ENCODE measurements around the gene ARHGAP4. TPM values are rescaled to one million over a fixed set of nuclear protein-coding genes. Genes with fewer than 3 reads are reported as not detected.

The ARHGAP4 gene
- total and polyA plus RNA-seq, 2 donors (not counting 1 experiment from before 2014, with no cell fraction given), result 0.51 to 1.5 TPM

DNA sequence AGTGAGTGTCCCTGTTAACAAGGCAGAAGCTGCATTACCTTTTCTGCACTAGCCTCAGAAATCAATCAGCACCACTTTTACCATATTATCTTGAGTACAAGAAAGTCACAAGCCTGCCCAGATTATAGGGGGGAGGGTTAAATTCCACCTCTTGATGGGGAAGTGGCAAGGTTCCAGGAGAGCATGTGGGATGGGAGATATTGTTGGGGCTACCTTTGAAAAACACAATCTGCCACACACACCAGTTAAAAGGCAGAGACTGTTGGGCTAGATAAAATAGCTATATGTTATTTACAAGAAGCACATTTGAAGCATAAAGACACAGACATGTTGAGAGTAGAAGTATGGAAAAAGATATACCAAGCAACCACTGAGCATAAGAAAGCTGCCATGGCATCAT is 28.2 kb downstream of the ARHGAP4 start:
- no peaks in the 10 kb centered on the region for H4K20me1 ChIP-seq (ENCODE audit: control insufficient read depth, extremely low read depth, insufficient read depth, low read length)
- no peak overlapping the region for H3K9ac ChIP-seq (ENCODE audit: insufficient read depth, low read length)
- peaks cover 3% of the 10 kb centered on the region for H3K4me1 ChIP-seq (ENCODE audit: control insufficient read depth, extremely low read depth, insufficient read depth, low read length)
- no peak overlapping the region for H3K4me3 ChIP-seq (replicated peaks in 1 of 4; ENCODE audit: control extremely low read depth in 1 of 4, insufficient read depth in 1 of 4, low read depth in 3 of 4, low read length in 4 of 4)
- no peak overlapping the region for H3K27ac ChIP-seq (ENCODE audit: insufficient read depth, low read length)
- H2AFZ ChIP-seq (ENCODE audit: low read length), result no peak overlapping the region
- H3K36me3 ChIP-seq (ENCODE audit: control insufficient read depth, insufficient read depth, low read length), result no peaks in the 10 kb centered on the region
- H3K9me3 ChIP-seq (ENCODE audit: control insufficient read depth, insufficient read depth, low read depth, low read length), result no peaks in the 10 kb centered on the region
- H3K27me3 ChIP-seq (ENCODE audit: control insufficient read depth, insufficient read depth, low read length), result no peaks in the 10 kb centered on the region
- TF ChIP-seq, protein P1, sequence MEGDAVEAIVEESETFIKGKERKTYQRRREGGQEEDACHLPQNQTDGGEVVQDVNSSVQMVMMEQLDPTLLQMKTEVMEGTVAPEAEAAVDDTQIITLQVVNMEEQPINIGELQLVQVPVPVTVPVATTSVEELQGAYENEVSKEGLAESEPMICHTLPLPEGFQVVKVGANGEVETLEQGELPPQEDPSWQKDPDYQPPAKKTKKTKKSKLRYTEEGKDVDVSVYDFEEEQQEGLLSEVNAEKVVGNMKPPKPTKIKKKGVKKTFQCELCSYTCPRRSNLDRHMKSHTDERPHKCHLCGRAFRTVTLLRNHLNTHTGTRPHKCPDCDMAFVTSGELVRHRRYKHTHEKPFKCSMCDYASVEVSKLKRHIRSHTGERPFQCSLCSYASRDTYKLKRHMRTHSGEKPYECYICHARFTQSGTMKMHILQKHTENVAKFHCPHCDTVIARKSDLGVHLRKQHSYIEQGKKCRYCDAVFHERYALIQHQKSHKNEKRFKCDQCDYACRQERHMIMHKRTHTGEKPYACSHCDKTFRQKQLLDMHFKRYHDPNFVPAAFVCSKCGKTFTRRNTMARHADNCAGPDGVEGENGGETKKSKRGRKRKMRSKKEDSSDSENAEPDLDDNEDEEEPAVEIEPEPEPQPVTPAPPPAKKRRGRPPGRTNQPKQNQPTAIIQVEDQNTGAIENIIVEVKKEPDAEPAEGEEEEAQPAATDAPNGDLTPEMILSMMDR (conservative IDR thresholded peaks at IDR 0.05 in 1 of 2, IDR thresholded peaks at IDR 0.05 in 1 of 2; ENCODE audit: low read depth in 1 of 2, low read length in 2 of 2), result no peak
- no peak for TF ChIP-seq EZH2 (IDR thresholded peaks at IDR 0.05; ENCODE audit: low read length, missing control alignments)
- H3K4me2 ChIP-seq (ENCODE audit: extremely low read depth, insufficient read depth, low read length), result no peak overlapping the region
- no peaks in the 10 kb centered on the region for H3K79me2 ChIP-seq (ENCODE audit: control insufficient read depth, insufficient read depth, low read length)
- DNase-seq (ENCODE audit: low read depth in 2 of 2), result no peak

DNA sequence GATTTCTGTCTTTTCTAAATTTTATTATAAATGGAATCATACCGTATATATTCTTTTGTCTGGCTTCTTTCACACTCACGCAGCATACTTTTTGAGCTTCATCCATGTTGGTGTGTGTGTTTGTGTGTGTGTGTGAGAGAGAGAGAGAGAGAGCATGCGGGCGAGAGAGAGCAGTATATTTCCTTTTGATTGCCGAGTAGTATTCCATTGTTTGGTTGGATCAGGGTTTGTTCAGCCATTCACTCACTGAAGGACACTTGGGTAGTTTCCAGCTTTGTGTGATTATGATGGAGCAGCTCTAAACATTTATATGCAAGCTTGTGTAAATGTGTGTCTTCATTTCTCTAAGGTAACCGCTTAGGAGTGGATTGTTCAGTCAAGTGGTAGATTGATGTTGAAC is 36.9 kb downstream of the ARHGAP4 start:
- no peak overlapping the region for H3K9ac ChIP-seq (ENCODE audit: insufficient read depth, low read length)
- no peak overlapping the region for H2AFZ ChIP-seq (ENCODE audit: low read length)
- H3K4me1 ChIP-seq (ENCODE audit: control insufficient read depth, extremely low read depth, insufficient read depth, low read length), result no peaks in the 10 kb centered on the region
- no peak for DNase-seq (ENCODE audit: low read depth in 2 of 2)
- H4K20me1 ChIP-seq (ENCODE audit: control insufficient read depth, extremely low read depth, insufficient read depth, low read length), result no peaks in the 10 kb centered on the region
- no peaks in the 10 kb centered on the region for H3K79me2 ChIP-seq (ENCODE audit: control insufficient read depth, insufficient read depth, low read length)
- H3K27me3 ChIP-seq (ENCODE audit: control insufficient read depth, insufficient read depth, low read length), result peaks cover 23% of the 10 kb centered on the region
- no peak for TF ChIP-seq EZH2 (IDR thresholded peaks at IDR 0.05; ENCODE audit: low read length, missing control alignments)
- TF ChIP-seq, protein P1 (conservative IDR thresholded peaks at IDR 0.05 in 1 of 2, IDR thresholded peaks at IDR 0.05 in 1 of 2; ENCODE audit: low read depth in 1 of 2, low read length in 2 of 2), result no peak
- no peaks in the 10 kb centered on the region for H3K9me3 ChIP-seq (ENCODE audit: control insufficient read depth, insufficient read depth, low read depth, low read length)
- no peaks in the 10 kb centered on the region for H3K36me3 ChIP-seq (ENCODE audit: control insufficient read depth, insufficient read depth, low read length)
- no peak overlapping the region for H3K27ac ChIP-seq (ENCODE audit: insufficient read depth, low read length)
- H3K4me3 ChIP-seq (replicated peaks in 1 of 4; ENCODE audit: control extremely low read depth in 1 of 4, insufficient read depth in 1 of 4, low read depth in 3 of 4, low read length in 4 of 4), result no peak overlapping the region
- no peak overlapping the region for H3K4me2 ChIP-seq (ENCODE audit: extremely low read depth, insufficient read depth, low read length)

DNA sequence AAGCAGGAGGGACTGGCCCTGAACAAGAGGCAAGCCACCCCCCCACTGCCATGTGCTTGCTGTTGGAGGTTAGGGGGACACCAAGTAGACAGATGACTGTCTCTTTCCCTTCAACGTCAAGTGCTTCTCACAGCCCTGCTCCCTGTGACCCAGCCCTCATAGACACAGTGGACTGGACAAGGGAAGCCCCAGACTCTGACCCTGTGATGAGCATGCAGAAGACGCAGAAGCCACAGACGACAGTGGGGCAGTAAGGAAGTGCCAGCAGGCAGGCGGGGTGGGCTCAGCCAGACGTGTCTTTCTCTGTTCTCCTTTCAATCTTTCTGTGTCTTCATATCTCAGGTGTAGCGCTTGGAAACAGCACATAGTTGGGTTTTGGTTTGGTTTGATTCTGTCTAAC is 37.7 kb downstream of the ARHGAP4 start:
- H3K27me3 ChIP-seq (ENCODE audit: control insufficient read depth, insufficient read depth, low read length), result peaks cover 27% of the 10 kb centered on the region
- H2AFZ ChIP-seq (ENCODE audit: low read length), result no peak overlapping the region
- no peak overlapping the region for H3K4me3 ChIP-seq (replicated peaks in 1 of 4; ENCODE audit: control extremely low read depth in 1 of 4, insufficient read depth in 1 of 4, low read depth in 3 of 4, low read length in 4 of 4)
- no peaks in the 10 kb centered on the region for H4K20me1 ChIP-seq (ENCODE audit: control insufficient read depth, extremely low read depth, insufficient read depth, low read length)
- no peak overlapping the region for H3K27ac ChIP-seq (ENCODE audit: insufficient read depth, low read length)
- H3K79me2 ChIP-seq (ENCODE audit: control insufficient read depth, insufficient read depth, low read length), result no peaks in the 10 kb centered on the region
- H3K4me2 ChIP-seq (ENCODE audit: extremely low read depth, insufficient read depth, low read length), result no peak overlapping the region
- H3K9me3 ChIP-seq (ENCODE audit: control insufficient read depth, insufficient read depth, low read depth, low read length), result no peaks in the 10 kb centered on the region
- no peak for TF ChIP-seq EZH2 (IDR thresholded peaks at IDR 0.05; ENCODE audit: low read length, missing control alignments)
- TF ChIP-seq, protein P1 (conservative IDR thresholded peaks at IDR 0.05 in 1 of 2, IDR thresholded peaks at IDR 0.05 in 1 of 2; ENCODE audit: low read depth in 1 of 2, low read length in 2 of 2), result no peak
- no peak for DNase-seq (ENCODE audit: low read depth in 2 of 2)
- no peaks in the 10 kb centered on the region for H3K4me1 ChIP-seq (ENCODE audit: control insufficient read depth, extremely low read depth, insufficient read depth, low read length)
- no peaks in the 10 kb centered on the region for H3K36me3 ChIP-seq (ENCODE audit: control insufficient read depth, insufficient read depth, low read length)
- H3K9ac ChIP-seq (ENCODE audit: insufficient read depth, low read length), result no peak overlapping the region

Measured in fibroblast of lung (primary cell).